ENCODE measurements around the gene SPATA20. TPM values are rescaled to one million over a fixed set of nuclear protein-coding genes. Genes with fewer than 3 reads are reported as not detected.
A peak's percentile ranks its signal among the peaks of the same experiment; 100 is the strongest.

Gene SPATA20
- total and polyA plus RNA-seq, 2 of the 13 experiments (the other 11 are each of a cell fraction or from before 2014, with no cell fraction given) = 36.1 to 64.8 TPM

GRCh38 chr17:50538549-50539410 lies 8.2 kb upstream of the SPATA20 start (continued):
- TF ChIP-seq DBP (CRISPR knock-in tag; IDR thresholded peaks at IDR 0.05; ENCODE audit: not compliant biosample characterization) (no peak), KAT2B (IDR thresholded peaks at IDR 0.05; ENCODE audit: borderline replicate concordance, low read depth, low read length) (no peak), ZNF773 (CRISPR knock-in tag; IDR thresholded peaks at IDR 0.05; ENCODE audit: borderline replicate concordance) (no peak), ZNF570 (CRISPR knock-in tag; IDR thresholded peaks at IDR 0.05; ENCODE audit: borderline replicate concordance) (no peak), EEA1 (CRISPR knock-in tag; IDR thresholded peaks at IDR 0.05; ENCODE audit: borderline replicate concordance) (0 out of 2 replicates have a peak, but pooled peaks have one; percentile 74), GTF3A (CRISPR knock-in tag; conservative IDR thresholded peaks at IDR 0.05) (no peak), ZSCAN9 (CRISPR knock-in tag; IDR thresholded peaks at IDR 0.05; ENCODE audit: borderline replicate concordance) (no peak), ZNF850 (CRISPR knock-in tag; conservative IDR thresholded peaks at IDR 0.05) (no peak), ZNF780A (CRISPR knock-in tag; IDR thresholded peaks at IDR 0.05) (no peak), NR2C2 (CRISPR knock-in tag; IDR thresholded peaks at IDR 0.05; ENCODE audit: borderline replicate concordance) (peak; percentile 69; the same call in 1 of the 2 replicates), ZNF33A (CRISPR knock-in tag; IDR thresholded peaks at IDR 0.05; ENCODE audit: borderline replicate concordance) (no peak), MYC (CRISPR knock-in tag; IDR thresholded peaks at IDR 0.05; ENCODE audit: borderline replicate concordance) (peak; percentile 43; the same call in 1 of the 2 replicates), ZNF20 (CRISPR knock-in tag; IDR thresholded peaks at IDR 0.05) (no peak), ZNF282 (IDR thresholded peaks at IDR 0.05; ENCODE audit: partially characterized antibody) (no peak), ZNF513 (CRISPR knock-in tag; conservative IDR thresholded peaks at IDR 0.05) (no peak), ZBTB21 (CRISPR knock-in tag; IDR thresholded peaks at IDR 0.05) (no peak), ZNF572 (CRISPR knock-in tag; IDR thresholded peaks at IDR 0.05) (no peak), TSC22D2 (CRISPR knock-in tag; IDR thresholded peaks at IDR 0.05; ENCODE audit: borderline replicate concordance) (no peak), ZNF639 (CRISPR knock-in tag; conservative IDR thresholded peaks at IDR 0.05) (no peak), ZNF224 (CRISPR knock-in tag; IDR thresholded peaks at IDR 0.05) (no peak), NFKBIZ (CRISPR knock-in tag; IDR thresholded peaks at IDR 0.05) (no peak), XRCC5 (optimal IDR thresholded peaks at IDR 0.05; ENCODE audit: low read length) (peak; percentile 14), LCORL (IDR thresholded peaks at IDR 0.05) (no peak), LCORL (CRISPR knock-in tag; IDR thresholded peaks at IDR 0.05) (peak; percentile 53), ZMYM4 (CRISPR knock-in tag; IDR thresholded peaks at IDR 0.05) (no peak), FOXA3 (CRISPR knock-in tag; IDR thresholded peaks at IDR 0.05) (no peak), ZFP36L2 (CRISPR knock-in tag; IDR thresholded peaks at IDR 0.05) (no peak), FOXM1 (CRISPR knock-in tag; IDR thresholded peaks at IDR 0.05) (0 out of 2 replicates have a peak, but pooled peaks have one; percentile 46)

All from HepG2 (cell line).